ENCODE data around the gene RANBP10. TPM values are rescaled to one million over a fixed set of nuclear protein-coding genes. Genes with fewer than 3 reads are reported as not detected.

Gene RANBP10
- total and polyA plus RNA-seq, 9 of the 15 experiments (the other 6 are each of a cell fraction or from before 2014, with no cell fraction given), result 0.61 to 19.3 (median 5.9) TPM

DNA sequence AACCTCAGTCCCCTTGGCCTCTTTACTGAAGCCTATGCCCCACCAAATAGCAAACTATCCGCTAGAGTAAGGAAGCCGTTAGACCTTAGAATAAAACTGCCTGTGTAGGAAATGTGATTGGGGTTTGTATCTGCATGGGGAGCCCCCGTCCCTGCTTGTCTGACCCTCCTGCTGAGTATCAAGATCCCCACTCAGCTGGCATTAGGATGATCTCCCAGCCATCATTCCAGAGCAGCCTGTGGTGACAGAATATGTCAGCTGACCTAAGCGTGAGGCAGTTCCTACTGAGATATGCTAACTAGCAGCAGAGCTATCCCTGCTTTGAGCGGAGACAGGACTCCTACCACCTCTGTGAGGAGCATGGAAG, 86.6 kb downstream of the RANBP10 start:
- peak; percentile 82 for FAIRE-seq
- ChIA-PET POLR2A (interaction anchor here (0.5 to 1.9 kb wide), 10 partner anchors 10 to 124 kb away, joined by 3 to 8 read pairs (median 4); partner anchors contain the start of genes RANBP10 and TSNAXIP1), CTCF (ENCODE audit: low intra/inter-chr PET ratio) (no interaction called here)
- Histone ChIP-seq H3K27me3 (ENCODE audit: control insufficient read depth in 2 of 2, insufficient read depth in 2 of 2, low read length in 2 of 2) (no peaks in the 10 kb centered on the region), H3K9me1 (ENCODE audit: control insufficient read depth, insufficient read depth, low read length) (no peaks in the 10 kb centered on the region), H3K36me3 (ENCODE audit: control insufficient read depth, insufficient read depth, low read length) (peaks cover 13% of the 10 kb centered on the region; the same call in 2 of the 3 replicates), H3K27ac (ENCODE audit: extremely low read depth, low read depth, low read length) (peak overlapping the region; percentile 93), H4K20me1 (replicated peaks; ENCODE audit: control insufficient read depth, insufficient read depth, low read length) (no peaks in the 10 kb centered on the region), H3K9ac (ENCODE audit: insufficient read depth in 1 of 2, low read depth in 2 of 2, low read length in 2 of 2) (peak overlapping the region; percentile 87 to 92), H2AFZ (ENCODE audit: low read depth, low read length) (peak overlapping the region; percentile 93), H3K4me3 (peak overlapping the region; percentile 94), H3K4me1 (replicated peaks in 1 of 2; ENCODE audit: control insufficient read depth in 2 of 2, insufficient read depth in 2 of 2, low read length in 2 of 2) (peaks cover 6 to 9% of the 10 kb centered on the region in 2 experiments), H3K79me2 (ENCODE audit: control insufficient read depth, insufficient read depth, low read length) (peaks cover 35% of the 10 kb centered on the region), H3K9me3 (replicated peaks; ENCODE audit: control insufficient read depth, insufficient read depth, low read depth, low read length) (no peaks in the 10 kb centered on the region), H3K4me2 (ENCODE audit: insufficient read depth, low read length) (peak overlapping the region; percentile 98)
- BruUV-seq (replicated peaks), result TSS peak; percentile 96
- WGBS (ENCODE audit: insufficient coverage, low coverage, missing lambda C conversion rate), result 2% methylated on average over 5 of the region's 5 CpGs
- ATAC-seq, result peak; percentile 85
- DNase-seq (ENCODE audit: extremely low read depth in 1 of 4, low spot score in 3 of 4), result peak; percentile 45 to 72 (median 56)
- intact Hi-C loops (cut with micrococcal nuclease) (loop anchor here (1.0 kb wide), 1 partner anchor 87 kb away; the partner anchor contains the start of genes RANBP10 and TSNAXIP1), in situ Hi-C loops (cut with MboI) (no loop called here)
- TF ChIP-seq ZNF77 (CRISPR knock-in tag; IDR thresholded peaks at IDR 0.05), result no peak
- TF ChIP-seq, protein P1, sequence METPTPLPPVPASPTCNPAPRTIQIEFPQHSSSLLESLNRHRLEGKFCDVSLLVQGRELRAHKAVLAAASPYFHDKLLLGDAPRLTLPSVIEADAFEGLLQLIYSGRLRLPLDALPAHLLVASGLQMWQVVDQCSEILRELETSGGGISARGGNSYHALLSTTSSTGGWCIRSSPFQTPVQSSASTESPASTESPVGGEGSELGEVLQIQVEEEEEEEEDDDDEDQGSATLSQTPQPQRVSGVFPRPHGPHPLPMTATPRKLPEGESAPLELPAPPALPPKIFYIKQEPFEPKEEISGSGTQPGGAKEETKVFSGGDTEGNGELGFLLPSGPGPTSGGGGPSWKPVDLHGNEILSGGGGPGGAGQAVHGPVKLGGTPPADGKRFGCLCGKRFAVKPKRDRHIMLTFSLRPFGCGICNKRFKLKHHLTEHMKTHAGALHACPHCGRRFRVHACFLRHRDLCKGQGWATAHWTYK (CRISPR knock-in tag; IDR thresholded peaks at IDR 0.05), result no peak
- no peak for TF ChIP-seq POU5F1 (IDR thresholded peaks at IDR 0.05; ENCODE audit: borderline replicate concordance, low read depth, low read length, partially characterized antibody)
- no peak for TF ChIP-seq ZNF408 (CRISPR knock-in tag; IDR thresholded peaks at IDR 0.05; ENCODE audit: low read depth)
- no peak; the same call in 1 of the 2 replicates for TF ChIP-seq LEF1 (IDR thresholded peaks at IDR 0.05)
- TF ChIP-seq, protein P2, sequence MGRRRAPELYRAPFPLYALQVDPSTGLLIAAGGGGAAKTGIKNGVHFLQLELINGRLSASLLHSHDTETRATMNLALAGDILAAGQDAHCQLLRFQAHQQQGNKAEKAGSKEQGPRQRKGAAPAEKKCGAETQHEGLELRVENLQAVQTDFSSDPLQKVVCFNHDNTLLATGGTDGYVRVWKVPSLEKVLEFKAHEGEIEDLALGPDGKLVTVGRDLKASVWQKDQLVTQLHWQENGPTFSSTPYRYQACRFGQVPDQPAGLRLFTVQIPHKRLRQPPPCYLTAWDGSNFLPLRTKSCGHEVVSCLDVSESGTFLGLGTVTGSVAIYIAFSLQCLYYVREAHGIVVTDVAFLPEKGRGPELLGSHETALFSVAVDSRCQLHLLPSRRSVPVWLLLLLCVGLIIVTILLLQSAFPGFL (CRISPR knock-in tag; IDR thresholded peaks at IDR 0.05), result no peak
- no peak for TF ChIP-seq GABPB2 (CRISPR knock-in tag; conservative IDR thresholded peaks at IDR 0.05)
- TF ChIP-seq NUFIP1 (IDR thresholded peaks at IDR 0.05; ENCODE audit: partially characterized antibody), result no peak
- TF ChIP-seq, protein P3, sequence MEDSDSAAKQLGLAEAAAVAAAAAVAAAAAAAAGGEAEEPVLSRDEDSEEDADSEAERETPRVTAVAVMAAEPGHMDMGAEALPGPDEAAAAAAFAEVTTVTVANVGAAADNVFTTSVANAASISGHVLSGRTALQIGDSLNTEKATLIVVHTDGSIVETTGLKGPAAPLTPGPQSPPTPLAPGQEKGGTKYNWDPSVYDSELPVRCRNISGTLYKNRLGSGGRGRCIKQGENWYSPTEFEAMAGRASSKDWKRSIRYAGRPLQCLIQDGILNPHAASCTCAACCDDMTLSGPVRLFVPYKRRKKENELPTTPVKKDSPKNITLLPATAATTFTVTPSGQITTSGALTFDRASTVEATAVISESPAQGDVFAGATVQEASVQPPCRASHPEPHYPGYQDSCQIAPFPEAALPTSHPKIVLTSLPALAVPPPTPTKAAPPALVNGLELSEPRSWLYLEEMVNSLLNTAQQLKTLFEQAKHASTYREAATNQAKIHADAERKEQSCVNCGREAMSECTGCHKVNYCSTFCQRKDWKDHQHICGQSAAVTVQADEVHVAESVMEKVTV (CRISPR knock-in tag; IDR thresholded peaks at IDR 0.05), result no peak
- TF ChIP-seq IFI16 (CRISPR knock-in tag; IDR thresholded peaks at IDR 0.05), result no peak
- 0 out of 2 replicates have a peak, but pooled peaks have one; percentile 1 for TF ChIP-seq TAF7 (tag; IDR thresholded peaks at IDR 0.05)
- TF ChIP-seq TAF9B (IDR thresholded peaks at IDR 0.05; ENCODE audit: partially characterized antibody), result no peak
- TF ChIP-seq DDX20 (tag; IDR thresholded peaks at IDR 0.05; ENCODE audit: low read depth), result no peak
- TF ChIP-seq, protein P4, sequence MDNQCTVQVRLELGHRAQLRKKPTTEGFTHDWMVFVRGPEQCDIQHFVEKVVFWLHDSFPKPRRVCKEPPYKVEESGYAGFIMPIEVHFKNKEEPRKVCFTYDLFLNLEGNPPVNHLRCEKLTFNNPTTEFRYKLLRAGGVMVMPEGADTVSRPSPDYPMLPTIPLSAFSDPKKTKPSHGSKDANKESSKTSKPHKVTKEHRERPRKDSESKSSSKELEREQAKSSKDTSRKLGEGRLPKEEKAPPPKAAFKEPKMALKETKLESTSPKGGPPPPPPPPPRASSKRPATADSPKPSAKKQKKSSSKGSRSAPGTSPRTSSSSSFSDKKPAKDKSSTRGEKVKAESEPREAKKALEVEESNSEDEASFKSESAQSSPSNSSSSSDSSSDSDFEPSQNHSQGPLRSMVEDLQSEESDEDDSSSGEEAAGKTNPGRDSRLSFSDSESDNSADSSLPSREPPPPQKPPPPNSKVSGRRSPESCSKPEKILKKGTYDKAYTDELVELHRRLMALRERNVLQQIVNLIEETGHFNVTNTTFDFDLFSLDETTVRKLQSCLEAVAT (IDR thresholded peaks at IDR 0.05), result no peak
- TF ChIP-seq ZKSCAN8 (CRISPR knock-in tag; IDR thresholded peaks at IDR 0.05), result no peak
- TF ChIP-seq SRF (CRISPR knock-in tag; IDR thresholded peaks at IDR 0.05), result no peak
- no peak; the same call in 1 of the 2 replicates for TF ChIP-seq TOE1 (IDR thresholded peaks at IDR 0.05; ENCODE audit: borderline replicate concordance)
- no peak for TF ChIP-seq TOE1 (CRISPR knock-in tag; IDR thresholded peaks at IDR 0.05; ENCODE audit: borderline replicate concordance, low read depth)
- no peak for TF ChIP-seq ZSCAN29 (IDR thresholded peaks at IDR 0.05)
